Stimulated activated CD4-positive, alpha-beta T cell treated with anti-CD3 and anti-CD28 coated beads, Interleukin-12 subunit alpha, Interleukin-12 subunit beta, amount 100 ng/mL, for 4 hours (primary cell): ENCODE measurements around the gene JPH3.
"Not testable (repeated sequence)": the region's sequence is repeated elsewhere in the genome, so short reads cannot be mapped to it uniquely, and the experiment has no call there.

Source experiments
- DNase-seq: peaks from one replicate; pipeline ENCODE4 v3.0.0-alpha.2; 2020

Gene JPH3

GRCh38 chr16:87700406-87701077, 98.2 kb downstream of the JPH3 start:
- DNase-seq = no peak

GRCh38 chr16:87701078-87701460, 98.8 kb downstream of the JPH3 start:
- DNase-seq = no peak

- no peak for DNase-seq
Measured at GRCh38 chr16:87701505-87701921, 99.2 kb downstream of the JPH3 start.

GRCh38 chr16:87702325-87702811, 100.1 kb downstream of the JPH3 start:
- DNase-seq = peak; percentile 24

GRCh38 chr16:87703071-87703470, 100.8 kb downstream of the JPH3 start:
- DNase-seq = no peak

- no peak for DNase-seq
Measured at GRCh38 chr16:87703835-87704375, 101.6 kb downstream of the JPH3 start.

- DNase-seq = no peak
Measured at GRCh38 chr16:87704754-87705353, 102.5 kb downstream of the JPH3 start.

GRCh38 chr16:87705771-87706277, 103.5 kb downstream of the JPH3 start:
- no peak for DNase-seq

- no peak for DNase-seq
Measured at GRCh38 chr16:87706278-87707000, 104.1 kb downstream of the JPH3 start.

- no peak for DNase-seq
Measured at GRCh38 chr16:87707097-87707496, 104.8 kb downstream of the JPH3 start.

GRCh38 chr16:87707714-87708580, 105.6 kb downstream of the JPH3 start:
- DNase-seq = no peak

GRCh38 chr16:87708881-87709638, 106.8 kb downstream of the JPH3 start:
- no peak for DNase-seq

- no peak for DNase-seq
Measured at GRCh38 chr16:87709677-87710076, 107.4 kb downstream of the JPH3 start.

- DNase-seq = no peak
Measured at GRCh38 chr16:87710887-87711286, 108.6 kb downstream of the JPH3 start.

- DNase-seq = no peak
Measured at GRCh38 chr16:87712184-87712762, 110.0 kb downstream of the JPH3 start.

- DNase-seq = peak; percentile 41
Measured at GRCh38 chr16:87713451-87714229, 111.3 kb downstream of the JPH3 start.

- DNase-seq = no peak
Measured at GRCh38 chr16:87715231-87715630, 112.9 kb downstream of the JPH3 start.

- no peak for DNase-seq
Measured at GRCh38 chr16:87715658-87716057, 113.3 kb downstream of the JPH3 start.

- not testable (repeated sequence) for DNase-seq
Measured at GRCh38 chr16:87718831-87719230, 116.5 kb downstream of the JPH3 start.

- no peak for DNase-seq
Measured at GRCh38 chr16:87720446-87720845, 118.1 kb downstream of the JPH3 start.
